Esophagus muscularis mucosa (tissue), 3 donors: ENCODE results near the gene PTPRT.

Experiments
- CTCF ChIP-seq, 3 experiments: fragments of 200-600 bp in 2 of 3; fragments of 450-650 bp in 1 of 3; sonication (generic) in 2 of 3; IDR thresholded peaks; one replicate each; pipeline ENCODE4 v1.5.1; 2017 to 2019; ENCODE audit warnings: antibody characterized with exemption in 3 of 3, mild to moderate bottlenecking in 2 of 3, moderate library complexity in 1 of 3
- POLR2AphosphoS5 ChIP-seq, 2 donors: sonication (generic); formaldehyde crosslinking; IDR thresholded peaks; one replicate each; pipeline ENCODE4 v1.6.1; 2017; ENCODE audit warnings: antibody characterized with exemption in 2 of 2

GRCh38 chr20:42613076-42613475 lies 576.6 kb downstream of the PTPRT start:
- TF ChIP-seq POLR2AphosphoS5 (IDR thresholded peaks at IDR 0.05), result no peak
- TF ChIP-seq CTCF (IDR thresholded peaks at IDR 0.05), result no peak
